Measurements from ENCODE around the gene ISCA2.

The ISCA2 gene

DNA sequence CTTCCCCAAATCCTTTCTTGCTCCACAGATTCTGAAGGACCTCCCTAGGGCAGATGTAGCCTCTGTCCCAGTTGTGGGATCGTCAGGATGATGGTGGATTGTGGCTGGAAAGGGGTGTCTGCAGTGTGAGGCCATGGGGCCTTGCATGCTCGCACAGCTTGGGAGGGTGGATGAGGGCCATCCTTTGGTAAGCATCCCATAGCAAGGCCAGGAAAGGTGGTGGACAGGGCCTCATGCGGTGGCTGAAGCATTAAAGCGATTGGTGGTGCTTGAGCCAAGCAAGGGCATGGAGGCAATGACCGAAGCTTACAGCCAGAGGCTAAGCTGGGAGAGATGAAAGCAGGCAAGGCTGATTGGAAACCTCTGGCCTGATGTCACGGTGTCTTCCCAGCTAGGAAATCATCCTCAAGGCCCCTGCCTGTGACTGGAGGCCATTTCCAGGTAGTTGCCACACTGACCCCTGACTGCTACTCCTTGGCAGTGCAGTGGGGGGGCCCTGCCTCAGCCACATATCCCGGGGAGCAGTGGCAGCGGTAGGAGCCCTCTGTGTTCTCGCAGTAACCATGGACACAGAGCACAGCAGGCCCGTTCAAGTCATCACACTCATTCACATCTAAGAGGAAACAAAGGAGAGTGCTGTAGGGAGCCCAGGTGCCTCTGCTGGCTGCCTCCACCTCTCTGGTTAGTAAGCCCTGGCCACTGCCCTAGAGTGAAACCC lies 7.0 kb downstream of the ISCA2 start:
- Mint-ChIP-seq H3K27ac (no peak overlapping the region), H3K36me3 (peaks cover 2% of the 10 kb centered on the region), H3K27me3 (no peaks in the 10 kb centered on the region), H3K4me1 (ENCODE audit: low read depth) (peaks cover 8% of the 10 kb centered on the region), H3K4me3 (no peak overlapping the region), H3K9me3 (ENCODE audit: low read depth) (no peaks in the 10 kb centered on the region)

DNA sequence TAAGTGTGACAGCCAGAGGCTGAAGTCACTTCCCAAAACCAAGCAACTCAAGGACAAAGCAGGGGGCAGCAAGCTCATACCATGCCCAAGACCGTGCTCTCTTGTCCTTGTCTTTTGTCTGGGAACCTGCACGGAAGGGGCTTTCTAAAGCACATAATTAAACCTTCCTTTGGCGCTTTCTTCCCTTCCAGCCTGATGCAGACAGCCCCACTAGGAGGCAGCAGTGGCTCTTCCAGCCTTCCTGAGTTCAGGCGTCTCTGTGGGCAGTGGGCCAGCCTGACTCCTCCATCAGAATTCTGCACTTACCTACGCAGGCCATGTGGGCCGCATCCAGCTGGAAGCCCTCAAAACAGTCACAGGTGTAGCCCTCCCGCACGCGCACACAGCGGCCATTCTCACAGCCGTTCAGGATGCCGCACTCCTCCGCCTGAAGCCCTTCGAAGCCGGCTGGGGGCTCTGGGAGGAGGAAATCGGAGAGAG lies 7.6 kb downstream of the ISCA2 start:
- H3K27me3 Mint-ChIP-seq, result no peaks in the 10 kb centered on the region
- peaks cover 2% of the 10 kb centered on the region for H3K36me3 Mint-ChIP-seq
- no peak overlapping the region for H3K27ac Mint-ChIP-seq
- H3K4me1 Mint-ChIP-seq (ENCODE audit: low read depth), result peaks cover 5% of the 10 kb centered on the region
- H3K4me3 Mint-ChIP-seq, result no peak overlapping the region
- no peaks in the 10 kb centered on the region for H3K9me3 Mint-ChIP-seq (ENCODE audit: low read depth)

DNA sequence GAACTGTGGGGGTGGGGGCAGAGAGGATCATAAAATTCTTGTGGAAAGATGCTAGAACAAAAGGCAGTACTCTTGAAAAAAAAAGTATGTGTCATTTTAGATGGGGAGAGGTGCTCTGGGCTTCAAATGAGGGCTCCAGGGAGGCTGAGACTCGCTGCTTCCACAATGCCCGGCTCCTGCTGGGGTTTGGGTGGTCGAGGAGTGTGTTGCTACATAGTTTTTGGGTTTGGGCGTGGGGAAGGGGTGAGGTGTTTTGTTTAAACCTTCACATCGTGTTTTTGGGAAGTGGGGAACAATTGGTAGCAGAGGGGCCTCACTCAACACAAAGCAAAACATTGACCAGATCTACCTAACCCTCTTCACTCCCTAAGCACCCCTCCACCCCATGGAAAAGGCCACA lies 8.1 kb downstream of the ISCA2 start:
- H3K4me1 Mint-ChIP-seq (ENCODE audit: low read depth), result peaks cover 5% of the 10 kb centered on the region
- peaks cover 2% of the 10 kb centered on the region for H3K36me3 Mint-ChIP-seq
- H3K9me3 Mint-ChIP-seq (ENCODE audit: low read depth), result no peaks in the 10 kb centered on the region
- no peaks in the 10 kb centered on the region for H3K27me3 Mint-ChIP-seq
- H3K4me3 Mint-ChIP-seq, result no peak overlapping the region
- H3K27ac Mint-ChIP-seq, result peak overlapping the region; percentile 41

DNA sequence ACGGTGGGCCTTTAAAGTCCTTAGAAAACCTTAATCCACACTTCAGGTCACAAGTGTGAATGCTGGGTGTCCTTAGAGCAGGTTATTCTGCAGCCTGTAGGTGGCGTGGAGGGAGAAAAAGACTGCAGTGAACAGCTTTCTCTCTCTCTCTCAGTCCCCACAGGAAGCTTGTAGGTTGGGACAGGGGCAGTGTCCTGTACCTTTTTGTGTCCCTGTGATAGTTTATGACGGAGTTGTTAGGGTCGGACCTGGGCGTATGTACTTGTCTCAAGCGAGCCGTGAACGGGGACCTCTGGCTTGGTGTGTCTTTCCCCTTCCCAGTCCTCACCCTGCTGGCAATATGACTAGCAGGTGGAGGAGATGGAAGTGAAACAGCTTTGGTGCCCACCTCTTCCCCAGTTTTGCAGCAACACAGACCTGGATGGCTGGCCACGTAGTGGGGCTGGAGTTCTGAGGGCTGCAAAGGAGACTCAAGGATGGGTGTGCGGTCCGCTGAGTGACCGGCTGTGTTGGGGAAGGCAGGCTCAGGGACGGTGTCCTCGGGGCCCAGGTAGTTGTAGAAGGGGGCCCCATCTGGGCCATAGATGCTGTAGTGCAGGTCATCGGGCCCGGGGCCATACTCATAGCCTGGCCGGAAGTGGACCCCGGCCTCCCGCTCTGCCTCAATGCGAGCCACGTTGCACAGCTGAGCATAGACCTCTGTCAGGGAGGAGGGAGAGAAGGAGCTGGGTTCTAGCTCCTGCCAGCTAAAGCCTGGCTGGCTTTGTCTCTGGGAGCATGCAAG lies 8.9 kb downstream of the ISCA2 start:
- Mint-ChIP-seq H3K4me1 (ENCODE audit: low read depth) (peaks cover 5% of the 10 kb centered on the region), H3K27ac (peak overlapping the region; percentile 41), H3K9me3 (ENCODE audit: low read depth) (no peaks in the 10 kb centered on the region), H3K4me3 (no peak overlapping the region), H3K36me3 (peaks cover 2% of the 10 kb centered on the region), H3K27me3 (no peaks in the 10 kb centered on the region)

DNA sequence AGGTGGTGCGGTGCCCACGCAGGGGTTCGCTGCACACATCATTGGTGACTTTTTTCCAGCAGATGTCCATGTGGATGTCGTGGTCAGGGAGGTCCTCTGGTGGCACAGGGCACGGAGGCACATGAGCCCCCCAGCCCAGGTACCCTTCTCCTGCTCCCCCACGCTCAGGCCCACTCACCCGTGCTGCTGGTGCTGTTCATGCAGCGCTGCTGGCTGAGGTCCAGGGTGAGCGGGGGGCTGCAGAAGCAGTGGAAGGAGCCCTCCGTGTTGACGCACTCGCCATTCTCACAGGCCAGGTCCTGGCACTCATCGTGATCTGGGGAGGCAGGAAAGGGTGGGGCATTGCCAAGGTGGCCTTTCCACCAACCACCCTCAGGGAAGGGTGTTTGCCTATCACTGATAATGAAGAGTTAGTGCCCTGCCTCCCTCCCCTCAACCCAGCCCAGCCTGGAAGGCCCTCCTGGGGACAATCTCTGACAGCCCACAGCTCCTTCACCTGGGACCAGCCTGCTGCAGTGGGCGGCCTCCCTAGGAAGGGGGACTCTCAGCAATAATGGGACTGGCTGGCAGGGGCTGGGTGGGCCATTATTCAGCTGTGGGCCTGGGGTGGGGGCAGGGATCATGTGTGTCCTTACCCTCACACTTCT lies 9.8 kb downstream of the ISCA2 start:
- H3K9me3 Mint-ChIP-seq (ENCODE audit: low read depth), result no peaks in the 10 kb centered on the region
- H3K27ac Mint-ChIP-seq, result no peak overlapping the region
- peaks cover 1% of the 10 kb centered on the region for H3K4me1 Mint-ChIP-seq (ENCODE audit: low read depth)
- peaks cover 1% of the 10 kb centered on the region for H3K36me3 Mint-ChIP-seq
- no peaks in the 10 kb centered on the region for H3K27me3 Mint-ChIP-seq
- H3K4me3 Mint-ChIP-seq, result no peak overlapping the region

DNA sequence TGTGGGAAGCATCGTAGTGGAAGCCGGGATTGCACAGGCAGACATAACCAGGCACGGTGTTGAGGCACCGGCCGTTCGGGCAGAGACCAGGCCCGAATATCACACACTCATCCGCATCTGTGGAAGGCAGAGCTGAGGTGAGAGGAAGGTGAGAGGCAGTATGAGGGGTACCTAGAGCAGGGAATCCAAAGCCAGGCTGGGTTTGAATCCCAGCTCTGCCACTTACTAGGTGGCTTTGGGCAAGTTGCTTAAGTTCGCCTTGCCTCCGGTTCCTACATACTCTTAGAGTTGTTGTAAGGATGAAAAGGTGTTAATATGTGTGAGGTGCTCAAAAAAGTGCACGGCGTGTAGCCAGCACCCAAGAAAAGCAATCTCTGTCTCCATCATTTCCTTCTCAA lies 10.4 kb downstream of the ISCA2 start:
- Mint-ChIP-seq H3K27ac (no peak overlapping the region), H3K27me3 (no peaks in the 10 kb centered on the region), H3K4me3 (no peak overlapping the region), H3K9me3 (ENCODE audit: low read depth) (no peaks in the 10 kb centered on the region), H3K4me1 (ENCODE audit: low read depth) (peaks cover 1% of the 10 kb centered on the region), H3K36me3 (no peaks in the 10 kb centered on the region)

DNA sequence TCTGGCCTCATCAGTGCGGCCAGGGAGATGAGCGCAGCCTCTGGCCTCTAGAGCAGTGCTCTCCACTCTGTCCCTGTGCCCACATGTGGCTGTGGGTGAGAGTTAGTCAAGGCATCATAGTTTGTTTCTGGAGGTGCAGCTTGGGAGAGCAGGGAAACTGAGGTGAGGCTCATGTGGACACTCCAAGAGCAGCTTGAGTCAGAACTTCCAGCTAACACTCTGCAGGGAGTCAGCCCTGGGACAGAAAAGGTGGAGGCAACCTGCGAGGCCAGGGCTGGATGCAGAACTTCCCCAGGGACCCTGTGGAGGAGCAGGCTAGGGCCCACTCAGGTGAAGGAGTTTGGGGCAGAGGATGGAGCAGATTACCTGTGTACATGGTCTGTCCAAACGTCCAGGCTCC lies 10.8 kb downstream of the ISCA2 start:
- Mint-ChIP-seq H3K27ac (no peak overlapping the region), H3K36me3 (no peaks in the 10 kb centered on the region), H3K4me1 (ENCODE audit: low read depth) (peaks cover 1% of the 10 kb centered on the region), H3K4me3 (no peak overlapping the region), H3K9me3 (ENCODE audit: low read depth) (no peaks in the 10 kb centered on the region), H3K27me3 (no peaks in the 10 kb centered on the region)

DNA sequence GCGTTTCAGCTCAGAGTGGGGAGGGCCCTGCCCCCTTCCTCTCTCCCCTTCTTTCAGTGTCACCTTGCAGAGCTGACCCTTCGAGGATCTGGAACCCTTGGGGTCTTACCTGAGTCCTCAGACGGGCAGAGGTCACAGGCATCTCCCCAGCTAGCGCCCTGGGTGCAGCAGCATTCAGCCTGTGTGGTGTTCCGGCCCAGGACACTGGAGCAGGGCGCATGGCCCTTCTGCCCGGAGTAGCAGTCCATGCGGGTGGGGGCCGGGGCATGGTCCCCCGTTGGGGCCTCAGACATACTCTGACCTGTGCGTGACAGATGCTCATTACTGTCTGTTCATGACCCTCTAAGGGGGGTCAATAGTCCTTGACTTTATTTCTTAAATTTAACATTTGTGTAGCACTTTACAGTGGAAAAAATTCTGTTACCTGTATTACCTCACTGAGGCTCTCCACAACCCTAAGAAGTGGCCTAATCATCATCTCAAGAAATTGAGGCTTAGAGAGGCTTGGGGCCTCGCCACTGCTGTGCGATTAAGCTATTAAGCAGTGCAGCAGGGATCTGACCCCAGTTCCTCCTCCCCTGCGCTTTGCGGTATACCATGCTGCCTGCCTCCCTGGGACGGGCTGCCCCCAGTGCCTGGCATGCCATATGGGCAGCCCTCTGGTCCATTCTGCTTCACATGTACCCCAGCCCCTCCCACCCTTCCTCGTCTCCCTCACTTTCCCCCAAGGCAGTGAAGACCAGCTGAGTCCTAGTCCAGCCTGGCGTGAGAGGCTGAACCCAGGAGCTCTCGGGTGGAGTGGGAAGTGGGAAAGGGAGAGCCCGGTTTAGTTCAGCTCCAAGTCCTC lies 11.5 kb downstream of the ISCA2 start:
- H3K4me1 Mint-ChIP-seq (ENCODE audit: low read depth), result peaks cover 1% of the 10 kb centered on the region
- H3K36me3 Mint-ChIP-seq, result no peaks in the 10 kb centered on the region
- no peaks in the 10 kb centered on the region for H3K27me3 Mint-ChIP-seq
- H3K9me3 Mint-ChIP-seq (ENCODE audit: low read depth), result no peaks in the 10 kb centered on the region
- H3K4me3 Mint-ChIP-seq, result no peak overlapping the region
- H3K27ac Mint-ChIP-seq, result no peak overlapping the region

DNA sequence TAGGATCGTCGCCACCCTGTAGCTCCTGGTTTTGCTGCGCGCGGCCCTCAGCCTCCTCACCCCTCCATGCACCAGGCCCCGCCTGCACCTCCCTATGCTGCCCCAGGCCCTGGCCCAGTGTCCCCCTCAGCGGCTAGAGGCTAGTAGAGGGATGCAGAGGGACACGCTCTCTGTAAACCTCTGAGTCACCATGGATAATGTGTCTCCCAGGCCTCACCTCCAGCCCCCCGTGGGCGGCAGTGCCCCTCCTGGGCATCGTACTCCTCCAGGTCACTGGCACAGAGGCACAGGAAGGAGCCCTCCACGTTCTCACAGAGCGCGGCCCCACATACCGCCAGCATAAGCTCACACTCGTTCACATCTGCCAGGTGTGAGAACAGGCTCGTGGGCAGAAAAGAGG lies 12.3 kb downstream of the ISCA2 start:
- H3K27me3 Mint-ChIP-seq, result no peaks in the 10 kb centered on the region
- H3K4me1 Mint-ChIP-seq (ENCODE audit: low read depth), result peaks cover 1% of the 10 kb centered on the region
- H3K27ac Mint-ChIP-seq, result no peak overlapping the region
- H3K4me3 Mint-ChIP-seq, result no peak overlapping the region
- no peaks in the 10 kb centered on the region for H3K36me3 Mint-ChIP-seq
- no peaks in the 10 kb centered on the region for H3K9me3 Mint-ChIP-seq (ENCODE audit: low read depth)

DNA sequence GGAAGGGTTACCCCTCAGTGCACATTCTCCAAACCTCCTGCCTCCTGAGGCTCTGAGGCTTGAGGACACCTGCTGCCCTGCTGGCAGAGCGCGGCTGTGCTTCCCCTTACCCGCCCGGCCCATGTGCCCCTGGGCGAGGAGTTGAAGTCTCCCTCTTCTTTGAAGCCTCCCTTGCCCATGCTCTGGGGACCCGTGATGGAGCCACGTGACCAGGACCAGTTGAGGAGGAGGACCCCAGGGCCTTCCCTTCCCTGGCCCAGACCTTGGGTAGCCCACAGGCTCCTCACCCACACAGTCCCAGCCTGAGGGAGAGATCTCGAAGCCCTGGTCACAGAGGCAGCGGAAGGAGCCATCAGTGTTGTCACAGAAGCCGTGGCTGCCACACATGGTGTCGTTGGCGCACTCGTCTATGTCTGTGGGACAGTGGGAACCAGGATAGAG lies 12.9 kb downstream of the ISCA2 start:
- Mint-ChIP-seq H3K27ac (no peak overlapping the region), H3K4me3 (no peak overlapping the region), H3K27me3 (no peaks in the 10 kb centered on the region), H3K36me3 (no peaks in the 10 kb centered on the region), H3K9me3 (ENCODE audit: low read depth) (no peaks in the 10 kb centered on the region), H3K4me1 (ENCODE audit: low read depth) (peaks cover 1% of the 10 kb centered on the region)

DNA sequence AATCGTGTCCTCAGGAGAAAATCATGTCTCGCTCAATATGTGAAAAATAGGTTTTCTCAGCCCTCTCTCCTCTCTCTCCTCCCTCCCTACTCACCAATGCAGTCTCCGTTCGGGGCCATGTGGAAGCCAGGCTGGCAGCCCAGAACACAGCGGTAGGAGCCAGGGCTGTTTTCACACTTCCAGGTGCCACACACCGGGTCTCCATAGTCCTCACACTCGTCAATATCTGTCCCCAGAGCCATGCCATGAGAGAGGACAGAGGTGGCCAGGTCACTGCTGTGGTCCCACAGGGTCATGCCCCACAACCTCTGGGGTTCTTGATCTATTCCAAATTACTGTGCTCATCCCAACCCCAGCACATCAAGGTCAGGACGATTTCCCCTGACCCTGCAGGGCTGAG lies 13.5 kb downstream of the ISCA2 start:
- Mint-ChIP-seq H3K4me1 (ENCODE audit: low read depth) (peaks cover 1% of the 10 kb centered on the region), H3K27ac (no peak overlapping the region), H3K4me3 (no peak overlapping the region), H3K27me3 (no peaks in the 10 kb centered on the region), H3K9me3 (ENCODE audit: low read depth) (no peaks in the 10 kb centered on the region), H3K36me3 (no peaks in the 10 kb centered on the region)

DNA sequence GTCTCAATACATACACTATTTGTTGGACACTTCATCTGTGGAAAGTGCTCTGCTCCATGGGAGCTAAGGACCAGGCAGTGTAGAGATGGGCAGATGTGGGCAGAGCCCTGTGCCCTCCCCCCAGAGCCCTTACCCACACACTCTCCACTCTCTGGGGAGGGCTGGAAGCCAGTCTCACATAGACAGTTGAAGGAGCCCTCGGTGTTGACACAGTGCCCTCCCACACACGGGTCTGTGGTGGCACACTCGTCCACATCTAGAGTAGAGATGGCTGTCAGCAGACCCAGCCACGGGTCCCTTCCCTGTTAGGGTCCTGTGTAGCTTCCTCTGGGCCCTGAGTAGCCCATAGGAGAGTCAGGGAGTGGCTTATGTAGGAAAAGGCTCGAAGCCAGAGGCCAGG lies 14.3 kb downstream of the ISCA2 start:
- H3K27ac Mint-ChIP-seq, result no peak overlapping the region
- peaks cover 1% of the 10 kb centered on the region for H3K4me1 Mint-ChIP-seq (ENCODE audit: low read depth)
- no peaks in the 10 kb centered on the region for H3K9me3 Mint-ChIP-seq (ENCODE audit: low read depth)
- no peak overlapping the region for H3K4me3 Mint-ChIP-seq
- H3K36me3 Mint-ChIP-seq, result no peaks in the 10 kb centered on the region
- H3K27me3 Mint-ChIP-seq, result no peaks in the 10 kb centered on the region

DNA sequence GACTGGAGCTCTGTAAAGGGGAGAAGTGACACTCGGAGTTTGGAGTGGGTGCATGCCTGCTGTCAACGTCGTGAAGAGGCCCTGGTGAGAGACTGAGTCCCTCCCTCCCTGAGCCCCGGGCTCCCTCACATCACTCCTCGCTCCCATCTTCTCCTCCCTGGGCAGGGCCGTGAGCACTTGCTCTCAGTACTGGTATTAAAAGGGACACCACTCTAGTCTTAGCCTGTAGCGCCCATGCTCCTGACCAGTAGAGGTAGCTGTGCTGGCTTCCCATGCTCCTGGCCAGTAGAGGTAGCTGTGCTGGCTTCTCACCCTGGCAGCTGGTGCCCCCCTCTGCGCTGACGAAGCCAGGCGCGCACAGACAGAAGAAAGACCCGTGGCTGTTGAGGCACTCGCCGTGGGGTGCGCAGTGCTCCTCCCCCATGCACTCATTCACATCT lies 14.7 kb downstream of the ISCA2 start:
- peaks cover 1% of the 10 kb centered on the region for H3K4me1 Mint-ChIP-seq (ENCODE audit: low read depth)
- no peaks in the 10 kb centered on the region for H3K9me3 Mint-ChIP-seq (ENCODE audit: low read depth)
- H3K36me3 Mint-ChIP-seq, result no peaks in the 10 kb centered on the region
- no peak overlapping the region for H3K4me3 Mint-ChIP-seq
- H3K27me3 Mint-ChIP-seq, result no peaks in the 10 kb centered on the region
- H3K27ac Mint-ChIP-seq, result no peak overlapping the region

DNA sequence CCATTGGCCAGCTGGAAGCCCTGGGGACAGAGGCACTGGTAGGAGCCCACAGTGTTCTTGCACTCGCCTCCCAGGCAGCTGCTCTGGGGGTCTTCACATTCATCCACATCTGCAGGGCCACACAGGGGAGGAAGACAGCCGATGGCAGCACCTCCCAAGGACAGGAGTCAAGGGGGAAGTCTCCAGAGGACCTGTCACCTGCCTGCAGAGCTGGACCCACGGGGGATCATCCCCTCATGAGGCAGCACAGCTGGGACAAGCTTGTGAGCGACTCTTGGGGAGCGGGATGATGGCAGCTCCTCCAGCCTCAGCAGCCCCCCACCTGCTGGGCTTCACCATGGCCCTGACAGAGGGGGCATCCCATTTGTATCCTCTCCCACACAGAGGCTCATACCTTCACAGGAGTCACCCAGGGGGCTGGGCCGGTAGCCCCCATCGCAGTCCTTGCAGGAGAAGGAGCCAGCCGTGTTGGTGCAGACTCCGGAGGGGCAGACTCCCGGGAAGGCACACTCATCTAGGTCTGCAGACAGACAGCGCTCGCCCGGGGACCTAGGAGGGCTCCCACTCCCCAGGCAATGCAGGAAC lies 15.4 kb downstream of the ISCA2 start:
- Mint-ChIP-seq H3K4me3 (no peak overlapping the region), H3K4me1 (ENCODE audit: low read depth) (peaks cover 3% of the 10 kb centered on the region), H3K36me3 (no peaks in the 10 kb centered on the region), H3K27me3 (peaks cover 2% of the 10 kb centered on the region), H3K9me3 (ENCODE audit: low read depth) (no peaks in the 10 kb centered on the region), H3K27ac (no peak overlapping the region)

Data from activated naive CD8-positive, alpha-beta T cell (primary cell).